DMS153 treated with DMSO at 0.1 percent for 48 hours (cell line): ENCODE measurements around the gene DTX3L.
A peak's percentile ranks its signal among the peaks of the same experiment; 100 is the strongest.
"Not testable (repeated sequence)": the region's sequence is repeated elsewhere in the genome, so short reads cannot be mapped to it uniquely, and the experiment has no call there.

Source experiments
- DNase-seq: peaks from one replicate; lab custom pipeline; 2025; ENCODE audit not compliant: unreplicated experiment; lab: John Stamatoyannopoulos, UW

The DTX3L gene

DNA sequence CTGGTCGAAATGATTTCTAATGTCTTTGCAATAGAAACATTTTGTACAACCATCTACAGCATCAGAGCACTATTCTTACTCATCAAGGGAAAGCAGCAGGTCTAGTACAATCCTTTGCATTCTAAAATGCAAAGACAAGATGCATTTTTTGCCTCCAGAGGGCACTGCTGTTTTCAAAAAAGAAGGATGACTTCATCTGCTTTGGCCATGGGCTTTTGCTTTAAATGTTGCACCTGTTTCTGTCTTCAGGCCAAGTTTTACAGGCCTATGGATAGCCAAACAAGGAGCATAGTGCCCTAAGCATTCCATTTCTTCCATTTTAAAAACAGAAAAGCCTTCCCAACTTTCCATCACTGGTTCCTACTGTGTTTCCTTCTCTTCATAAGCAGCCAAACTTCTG lies 3.5 kb upstream of the DTX3L start:
- peak; percentile 53 for DNase-seq

- DNase-seq, result no peak
These were observed 1.0 kb upstream of the DTX3L start for GRCh38 chr3:122562923-122563716.

DNA sequence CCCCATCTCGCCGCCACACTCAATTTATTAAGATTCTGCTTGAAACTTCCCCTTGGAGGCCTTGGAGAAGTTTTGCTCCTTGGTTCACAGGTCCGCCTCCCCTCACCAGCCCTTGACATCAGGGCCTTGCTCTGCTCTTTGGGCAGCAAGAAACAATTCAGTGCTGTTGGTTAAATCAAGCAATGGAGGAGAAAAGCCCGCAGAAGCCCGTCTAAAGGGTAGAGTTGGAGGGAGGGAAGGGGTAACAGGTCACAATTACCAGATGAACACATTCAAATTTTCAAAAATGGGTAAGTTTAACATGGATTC lies 467 bp upstream of the DTX3L start:
- DNase-seq, result no peak

DNA sequence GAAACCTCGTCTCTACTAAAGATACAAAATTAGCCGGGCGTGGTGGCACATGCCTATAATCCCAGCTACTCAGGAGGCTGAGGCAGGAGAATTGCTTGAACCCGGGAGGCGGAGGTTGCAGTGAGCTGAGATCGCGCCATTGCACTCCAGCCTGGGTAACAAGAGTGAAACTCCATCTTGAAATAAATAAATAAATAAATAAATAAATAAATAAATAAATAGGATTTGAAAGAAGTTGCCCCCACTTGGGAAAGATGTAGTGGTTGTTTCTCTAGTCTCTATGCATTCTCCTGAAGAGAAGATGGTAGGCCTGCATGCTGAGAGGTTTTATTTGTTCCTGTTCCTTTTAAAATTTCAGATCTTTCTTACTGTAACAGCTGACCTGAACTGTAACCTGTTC lies 4.0 kb downstream of the DTX3L start:
- DNase-seq, result not testable (repeated sequence)

- DNase-seq, result no peak
These were observed 4.6 kb downstream of the DTX3L start for GRCh38 chr3:122568755-122569154.

GRCh38 chr3:122572940-122573412 lies 8.8 kb downstream of the DTX3L start:
- DNase-seq, result peak; percentile 27

GRCh38 chr3:122576174-122576940 lies 12.2 kb downstream of the DTX3L start:
- DNase-seq, result no peak

GRCh38 chr3:122577409-122578031 lies 13.4 kb downstream of the DTX3L start, which contains the start of gene PARP15:
PARP15 (plus strand) TSS chr3:122577650; CDS start chr3:122577668, 18 bp downstream.
- DNase-seq, result no peak

GRCh38 chr3:122578069-122578740 lies 14.1 kb downstream of the DTX3L start:
- DNase-seq, result no peak

DNA sequence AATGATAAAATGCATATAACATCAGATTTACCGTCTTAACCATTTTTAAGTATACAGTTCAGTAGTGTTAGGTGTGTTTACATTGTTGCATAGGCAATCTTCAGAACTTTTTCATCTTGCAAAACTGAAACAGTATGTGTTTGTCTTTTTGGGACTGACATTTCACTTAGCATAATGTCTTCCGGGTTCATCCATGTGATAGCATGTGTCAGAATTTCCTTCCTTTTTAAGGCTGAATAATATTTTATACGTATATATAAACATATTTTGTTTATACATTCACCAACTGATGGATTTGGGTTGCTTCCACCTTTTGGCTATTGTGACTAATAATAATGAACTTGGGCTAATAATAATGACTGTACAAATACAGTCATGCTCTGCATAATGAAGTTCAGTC lies 16.3 kb downstream of the DTX3L start:
- no peak for DNase-seq

DNA sequence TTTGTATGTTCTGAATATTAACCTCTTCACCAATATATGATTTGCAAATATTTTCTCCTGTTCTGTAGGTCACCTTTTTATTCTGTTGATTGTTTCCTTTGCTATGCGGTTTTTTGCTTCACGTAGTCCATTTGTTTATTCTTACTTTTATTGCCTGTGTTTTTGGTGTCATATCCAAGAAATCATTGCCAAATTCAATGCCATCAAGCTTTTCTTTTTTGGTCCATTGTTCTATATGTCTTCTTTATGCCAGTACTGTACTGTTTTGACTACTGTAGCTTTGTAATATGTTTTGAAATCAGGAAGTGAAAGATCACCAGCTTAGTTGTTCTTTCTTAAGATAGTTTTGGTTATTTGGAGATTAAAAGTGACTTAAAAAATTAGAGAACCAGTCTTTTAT lies 17.5 kb downstream of the DTX3L start:
- no peak for DNase-seq

- DNase-seq, result no peak
These were observed 18.3 kb downstream of the DTX3L start for GRCh38 chr3:122582390-122582789.

GRCh38 chr3:122586098-122586497 lies 22.0 kb downstream of the DTX3L start:
- DNase-seq, result no peak

- DNase-seq, result no peak
These were observed 22.8 kb downstream of the DTX3L start for GRCh38 chr3:122586773-122587485.

- no peak for DNase-seq
These were observed 23.4 kb downstream of the DTX3L start for GRCh38 chr3:122587572-122587971.

DNA sequence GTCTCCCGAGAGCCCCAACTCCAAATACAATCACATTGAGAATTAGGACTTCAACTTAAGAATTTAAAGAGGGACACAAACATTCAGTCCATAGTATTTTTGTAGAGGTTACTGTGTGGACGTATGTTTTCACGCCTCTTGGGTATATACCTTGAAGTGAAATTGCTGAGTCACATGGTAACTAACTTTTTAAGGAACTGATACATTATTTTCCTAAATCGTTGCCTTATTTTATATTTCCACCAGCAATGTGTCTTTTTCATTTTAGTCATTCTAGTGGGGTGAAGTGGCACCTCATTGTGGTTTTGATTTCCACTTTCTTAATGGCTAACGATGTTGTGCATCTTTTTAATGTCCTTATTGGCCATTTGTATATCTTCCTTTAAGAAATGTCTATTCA lies 25.2 kb downstream of the DTX3L start:
- no peak for DNase-seq

DNA sequence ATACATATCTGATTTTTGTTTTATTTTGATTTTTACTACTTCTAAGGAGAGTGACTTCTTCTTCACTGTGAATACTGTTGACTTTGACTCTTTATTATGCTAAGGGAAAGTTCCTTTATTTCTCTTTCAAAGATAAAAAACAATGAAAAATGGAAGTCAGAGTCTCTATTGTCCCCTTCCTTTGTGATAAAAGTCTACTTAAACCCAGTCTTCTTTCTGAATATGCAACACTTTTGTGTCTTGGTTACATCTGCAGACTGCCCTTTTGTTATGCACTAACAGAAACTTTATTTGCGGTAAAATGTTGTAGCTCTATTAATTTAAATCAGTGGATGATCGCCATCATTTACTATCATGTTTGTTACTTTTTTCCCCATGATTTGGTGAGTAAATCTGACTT lies 26.5 kb downstream of the DTX3L start:
- DNase-seq, result no peak

GRCh38 chr3:122594025-122594424 lies 29.9 kb downstream of the DTX3L start:
- DNase-seq, result no peak

- no peak for DNase-seq
These were observed 34.0 kb downstream of the DTX3L start for GRCh38 chr3:122598151-122598550.

DNA sequence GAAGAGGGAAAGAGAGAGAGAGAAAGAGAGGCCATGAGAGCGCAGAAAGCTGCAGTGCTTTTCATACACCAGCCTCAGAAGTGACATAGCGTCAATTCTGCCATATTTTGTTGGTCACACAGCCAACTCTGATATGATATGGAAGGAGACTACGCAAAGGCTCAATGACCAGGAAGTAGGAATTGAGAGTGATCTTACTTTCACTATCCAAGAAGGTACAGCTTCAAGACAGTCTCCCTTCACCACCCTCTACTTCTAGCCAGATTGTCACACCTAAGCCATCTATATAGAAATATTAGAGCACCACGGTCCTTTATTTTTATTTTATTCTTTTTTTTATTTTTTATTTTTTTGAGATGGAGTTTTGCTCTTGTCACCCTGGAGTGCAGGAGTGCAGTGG lies 34.4 kb downstream of the DTX3L start:
- no peak for DNase-seq
